B cell (primary cell): Measurements from ENCODE around the gene ZNF556. TPM values are rescaled to one million over a fixed set of nuclear protein-coding genes. Genes with fewer than 3 reads are reported as not detected.

ENCODE experiments used
- ATAC-seq: fragments of 200-7000 bp; cut with Tn5 transposase; one replicate; pipeline ENCODE4 v1.10.0; 2021; ENCODE audit warnings: low read depth, mild to moderate bottlenecking, moderate number of reproducible peaks, moderate library complexity
- CTCF ChIA-PET: fragments of 350-600 bp; sonication (Branson Sonifier 250); formaldehyde crosslinking; loops from one replicate; lab custom pipeline; 2021; ENCODE audit warnings: antibody characterized with exemption, inconsistent platforms; lab: Charles Lee
- POLR2A ChIA-PET: fragments of 350-600 bp; sonication (Branson Sonifier 250); formaldehyde crosslinking; loops from one replicate; lab custom pipeline; 2021; ENCODE audit warnings: antibody characterized with exemption; lab: Charles Lee
- DNase-seq: peaks from one replicate; pipeline ENCODE4 v3.0.0; 2013
- H2AFZ ChIP-seq: 2 replicates; pipeline ENCODE4 v1.6.1; 2012; ENCODE audit warnings: mild to moderate bottlenecking, low read depth, low read length; ENCODE audit not compliant: insufficient read depth, poor library complexity, severe bottlenecking
- H3K27ac ChIP-seq, 2 donors: 1 replicate in 1 of 2; 2 replicates in 1 of 2; pipeline ENCODE4 v1.5.1; 2012 to 2013; ENCODE audit warnings: low read length in 2 of 2, mild to moderate bottlenecking in 2 of 2, moderate library complexity in 1 of 2
- H3K27me3 ChIP-seq, 4 experiments: fragments of 200-600 bp in 1 of 4; sonication (generic) in 1 of 4; replicated peaks in 1 of 4; 1 replicate in 2 of 4; 2 replicates in 2 of 4; pipeline versions ENCODE4 v1.6.1 to v1.7.0; 2013 to 2016; ENCODE audit warnings: low read length in 3 of 4, mild to moderate bottlenecking in 2 of 4, mixed read lengths in 1 of 4, moderate library complexity in 1 of 4; ENCODE audit not compliant: insufficient read depth in 4 of 4, control insufficient read depth in 3 of 4; ENCODE audit errors: control extremely low read depth in 1 of 4
- H3K36me3 ChIP-seq, 2 experiments: replicated peaks in 1 of 2; 1 replicate in 1 of 2; 2 replicates in 1 of 2; pipeline versions ENCODE4 v1.6.1 to v1.7.1; 2013; ENCODE audit warnings: low read length in 1 of 2; ENCODE audit not compliant: insufficient read depth in 2 of 2, control insufficient read depth in 1 of 2; ENCODE audit errors: control extremely low read depth in 1 of 2, extremely low read depth in 1 of 2
- H3K4me1 ChIP-seq, 2 donors: fragments of 200-600 bp in 1 of 2; sonication (generic) in 1 of 2; 1 replicate in 1 of 2; 2 replicates in 1 of 2; pipeline versions ENCODE4 v1.5.1 to v1.6.1; 2013 to 2017; ENCODE audit warnings: low read length in 2 of 2; ENCODE audit not compliant: control insufficient read depth in 2 of 2, insufficient read depth in 2 of 2
- H3K4me2 ChIP-seq: replicated peaks from 2 replicates; pipeline ENCODE3; 2012; ENCODE audit warnings: mild to moderate bottlenecking, low read depth, low read length; ENCODE audit not compliant: poor library complexity, severe bottlenecking
- H3K4me3 ChIP-seq, 5 experiments: fragments of 200-600 bp in 1 of 5; sonication (generic) in 1 of 5; 1 replicate in 3 of 5; 2 replicates in 2 of 5; pipeline versions ENCODE4 v1.5.1 to v1.7.0; 2011 to 2016; ENCODE audit warnings: low read length in 4 of 5, mild to moderate bottlenecking in 4 of 5, low read depth in 2 of 5, control low read depth in 1 of 5, moderate library complexity in 1 of 5; ENCODE audit not compliant: insufficient read depth in 1 of 5; ENCODE audit errors: control extremely low read depth in 1 of 5, extremely low read depth in 1 of 5
- H3K79me2 ChIP-seq: fragments of 200-600 bp; sonication (generic); one replicate; pipeline ENCODE4 v1.6.0; 2016; ENCODE audit warnings: low read length; ENCODE audit not compliant: control insufficient read depth, insufficient read depth
- H3K9ac ChIP-seq: fragments of 200-600 bp; sonication (generic); 2 replicates; pipeline ENCODE4 v1.6.1; 2017; ENCODE audit warnings: mild to moderate bottlenecking, low read length, moderate library complexity
- H3K9me3 ChIP-seq, 3 donors: one replicate each; pipeline versions ENCODE4 v1.6.1 to v1.7.1; 2013; ENCODE audit warnings: low read length in 2 of 3; ENCODE audit not compliant: control insufficient read depth in 2 of 3, insufficient read depth in 1 of 3; ENCODE audit errors: control extremely low read depth in 1 of 3
- H4K20me1 ChIP-seq: 2 replicates; pipeline ENCODE4 v1.6.0; 2012; ENCODE audit warnings: mild to moderate bottlenecking, low read length; ENCODE audit not compliant: insufficient read depth, control insufficient read depth, poor library complexity, severe bottlenecking
- H3K27ac Mint-ChIP-seq: one replicate; pipeline ENCODE4 v1.8.0; 2021; ENCODE audit warnings: mixed read lengths
- H3K27me3 Mint-ChIP-seq: one replicate; pipeline ENCODE4 v1.8.0; 2021; ENCODE audit warnings: mixed read lengths
- H3K4me1 Mint-ChIP-seq: one replicate; pipeline ENCODE4 v1.8.0; 2021; ENCODE audit warnings: mixed read lengths
- H3K4me3 Mint-ChIP-seq: one replicate; pipeline ENCODE4 v1.8.0; 2021; ENCODE audit warnings: mixed read lengths
- H3K9me3 Mint-ChIP-seq: one replicate; pipeline ENCODE4 v1.8.0; 2022; ENCODE audit warnings: mixed read lengths; ENCODE audit not compliant: insufficient read depth
- CTCF ChIP-seq: fragments of 200-600 bp; IDR thresholded peaks from one replicate; pipeline ENCODE4 v1.8.0; 2022; ENCODE audit warnings: antibody characterized with exemption, mild to moderate bottlenecking
- EZH2 ChIP-seq: IDR thresholded peaks from 2 replicates; pipeline ENCODE4 v1.6.1; 2012; ENCODE audit warnings: borderline replicate concordance, low read depth, mild to moderate bottlenecking, moderate library complexity, low read length; ENCODE audit not compliant: insufficient read depth, poor library complexity, severe bottlenecking
- WGBS: methylation state at CpG from one replicate; pipeline ENCODE4 v1.1.5; 2013; ENCODE audit warnings: missing lambda C conversion rate; ENCODE audit not compliant: insufficient coverage; 5-methylcytosine and 5-hydroxymethylcytosine counted together
- intact Hi-C: fragments of 100-400 bp; cut with micrococcal nuclease; formaldehyde crosslinking; loops from one replicate; pipeline ENCODE4 v1.10.0; 2022
- polyA plus RNA-seq: library from polyadenylated mRNA; depleted of rRNA; stranded (reverse); fragments of >200 nt; gene quantifications from 2 replicates; pipeline ENCODE4 v1.2.3, GENCODE V29; 2012
- total RNA-seq, 2 donors: library from RNA; stranded (reverse); fragments of 120-200 nt in 1 of 2; gene quantifications; 1 replicate in 1 of 2; 2 replicates in 1 of 2; pipeline versions ENCODE4 v1.2.3 to v1.2.4, GENCODE V29; 2013 to 2022

ZNF556 gene
- total and polyA plus RNA-seq, 2 donors (not counting 1 experiment from before 2014, with no cell fraction given), result 0.13 TPM; not detected in 1

GRCh38 chr19:2900296-2901252 lies 33.4 kb downstream of the ZNF556 start, which contains the start of gene ZNF57:
ZNF57 (plus strand) TSS chr19:2900928; CDS start chr19:2901046, 118 bp downstream.
- TF ChIP-seq CTCF (no peak), EZH2 (no peak)
- H3K79me2 ChIP-seq, result peaks cover 39% of the 10 kb centered on the region
- intact Hi-C loops, result loop anchor here (1.0 kb wide), 4 partner anchors 45 to 115 kb away; partner anchors contain the start of genes THOP1 and ZNF555
- H3K27me3 Mint-ChIP-seq, result no peaks in the 10 kb centered on the region
- H3K9me3 Mint-ChIP-seq, result peaks cover 6% of the 10 kb centered on the region
- peak; percentile 99 for ATAC-seq
- H3K9ac ChIP-seq, result peak within 1 kb of the TSS; percentile 66
- no peaks in the 10 kb centered on the region for H4K20me1 ChIP-seq
- peak within 1 kb of the TSS in 4 of 5 experiments; percentile 65 to 86 (median 74) for H3K4me3 ChIP-seq
- WGBS, result under 1% methylated on average over 86 of the region's 100 CpGs
- peak within 1 kb of the TSS; percentile 95 for H2AFZ ChIP-seq
- peaks cover 0 to 3% of the 10 kb centered on the region in 2 experiments for H3K36me3 ChIP-seq
- H3K27me3 ChIP-seq, result no peaks in the 10 kb centered on the region
- peak within 1 kb of the TSS; percentile 84 for H3K4me2 ChIP-seq
- peaks cover 6 to 14% of the 10 kb centered on the region in 2 donors for H3K4me1 ChIP-seq
- peak within 1 kb of the TSS in 1 of 2 donors; percentile 68 for H3K27ac ChIP-seq
- peak within 1 kb of the TSS; percentile 99 for H3K4me3 Mint-ChIP-seq
- peaks cover 18% of the 10 kb centered on the region for H3K4me1 Mint-ChIP-seq
- ChIA-PET CTCF (interaction anchor here (0.7 to 1.4 kb wide), 4 partner anchors 13 to 59 kb away, joined by 3 to 8 read pairs (median 4); partner anchors contain the start of gene ZNF555), POLR2A (interaction anchor here (0.5 to 1.3 kb wide), 3 partner anchors 50 to 997 kb away, joined by 5 to 10 read pairs (median 6); no protein-coding TSS in a partner anchor)
- H3K27ac Mint-ChIP-seq, result peak within 1 kb of the TSS; percentile 94
- peak; percentile 98 for DNase-seq
- peaks cover 0 to 7% (median 6%) of the 10 kb centered on the region in 3 donors for H3K9me3 ChIP-seq
